Panc1 (cell line): ENCODE results near the gene RASGRP3. TPM values are rescaled to one million over a fixed set of nuclear protein-coding genes. Genes with fewer than 3 reads are reported as not detected.

ENCODE experiments used
- ATAC-seq: fragments of 200-7000 bp; cut with Tn5 transposase; 2 replicates; pipeline ENCODE4 v1.9.1; 2020; ENCODE audit warnings: mild to moderate bottlenecking, moderate library complexity
- BruUV-seq: library from RNA; stranded (reverse); fragments of 400-500 nt; replicated peaks from 2 replicates; lab custom pipeline; 2021; lab: Mats Ljungman, UMichigan
- CTCF ChIA-PET: fragments of 300-600 bp; sonication (Branson Sonifier 250); formaldehyde crosslinking; loops from one replicate; lab custom pipeline; 2022; ENCODE audit warnings: antibody characterized with exemption; lab: Charles Lee
- POLR2A ChIA-PET: fragments of 300-600 bp; sonication (Branson Sonifier 250); formaldehyde crosslinking; loops from one replicate; lab custom pipeline; 2022; ENCODE audit warnings: antibody characterized with exemption; lab: Charles Lee
- DNase-seq: peaks from one replicate; pipeline ENCODE4 v3.0.0-alpha.2; 2010; ENCODE audit warnings: low read depth, low spot score
- H3K27ac ChIP-seq: 2 replicates; pipeline ENCODE4 v1.5.1; 2011; ENCODE audit warnings: mild to moderate bottlenecking, low read length, inconsistent platforms
- H3K27me3 ChIP-seq: fragments of 200-500 bp; sonication (Bioruptor generic); 2 replicates; pipeline ENCODE4 v1.6.0; 2014; ENCODE audit warnings: low read length, inconsistent platforms; ENCODE audit not compliant: control insufficient read depth, insufficient read depth
- H3K36me3 ChIP-seq: fragments of 200-500 bp; sonication (Bioruptor generic); 2 replicates; pipeline ENCODE4 v1.5.1; 2014; ENCODE audit warnings: inconsistent platforms, mild to moderate bottlenecking, low read length, moderate library complexity; ENCODE audit not compliant: control insufficient read depth, insufficient read depth
- H3K4me1 ChIP-seq: 2 replicates; pipeline ENCODE4 v1.5.1; 2011; ENCODE audit warnings: inconsistent platforms, mild to moderate bottlenecking, low read length, moderate library complexity; ENCODE audit not compliant: control insufficient read depth, insufficient read depth
- H3K4me3 ChIP-seq, 2 experiments: 2 replicates each; pipeline ENCODE4 v1.5.1; 2011 to 2012; ENCODE audit warnings: low read depth in 2 of 2, low read length in 2 of 2, mild to moderate bottlenecking in 2 of 2, inconsistent platforms in 1 of 2, moderate library complexity in 1 of 2
- H3K9me3 ChIP-seq: fragments of 200-500 bp; sonication (Bioruptor generic); 2 replicates; pipeline ENCODE4 v1.5.1; 2014; ENCODE audit warnings: low read depth, mild to moderate bottlenecking, inconsistent platforms, low read length, moderate library complexity; ENCODE audit not compliant: control insufficient read depth, insufficient read depth
- CTCF ChIP-seq: fragments of 450-650 bp; IDR thresholded peaks from 2 replicates; pipeline ENCODE4 v1.5.1; 2017; ENCODE audit warnings: mild to moderate bottlenecking
- POLR2AphosphoS5 ChIP-seq: IDR thresholded peaks from 2 replicates; pipeline ENCODE4 v1.6.1; 2012; ENCODE audit warnings: mild to moderate bottlenecking, low read depth, low read length, moderate library complexity
- REST ChIP-seq, 2 experiments: IDR thresholded peaks; 2 replicates each; pipeline ENCODE4 v1.6.1; 2011 to 2012; ENCODE audit warnings: low read depth in 2 of 2, control low read depth in 1 of 2, low read length in 1 of 2, mild to moderate bottlenecking in 1 of 2, moderate library complexity in 1 of 2; ENCODE audit not compliant: insufficient read depth in 1 of 2
- SIN3A ChIP-seq: IDR thresholded peaks from 2 replicates; pipeline ENCODE4 v1.6.1; 2012; ENCODE audit warnings: low read depth, mild to moderate bottlenecking, low read length, moderate library complexity, borderline replicate concordance; ENCODE audit not compliant: insufficient read depth
- TCF7L2 ChIP-seq: IDR thresholded peaks from 2 replicates; pipeline ENCODE4 v1.6.1; 2011; ENCODE audit warnings: mild to moderate bottlenecking, low read depth, low read length, inconsistent platforms
- in situ Hi-C: cut with HindIII; loops from 2 replicates; pipeline ENCODE4 v1.10.0; 2016; ENCODE audit warnings: low sequenced_read_pairs, low pct_unique_long_range_greater_than_20kb
- intact Hi-C: fragments of 100-400 bp; cut with micrococcal nuclease; formaldehyde crosslinking; loops from one replicate; pipeline ENCODE4 v1.10.0; 2022; ENCODE audit not compliant: unreplicated experiment
- total RNA-seq: library from RNA; stranded (reverse); gene quantifications from one replicate; pipeline ENCODE4 v1.2.1, GENCODE V29; 2021; ENCODE audit not compliant: unreplicated experiment

Gene RASGRP3
- total RNA-seq, 1 experiment from 2014 or later = 2.6 TPM

GRCh38 chr2:33561872-33562271 is 85.4 kb downstream of the RASGRP3 start:
- in situ Hi-C loops = no loop called here

GRCh38 chr2:33570681-33571080 is 94.2 kb downstream of the RASGRP3 start:
- TF ChIP-seq REST (IDR thresholded peaks at IDR 0.05; ENCODE audit: insufficient read depth in 1 of 2, low read depth in 2 of 2, low read length in 1 of 2) = no peak
- TF ChIP-seq TCF7L2 = no peak
- no peak for TF ChIP-seq CTCF
- no peak for TF ChIP-seq POLR2AphosphoS5
- no peak for TF ChIP-seq SIN3A

More at GRCh38 chr2:33561872-33562271, 85.4 kb downstream of the RASGRP3 start:
- H3K4me3 ChIP-seq = no peak overlapping the region
- no peaks in the 10 kb centered on the region for H3K27me3 ChIP-seq
- H3K4me1 ChIP-seq = no peaks in the 10 kb centered on the region
- no peak overlapping the region for H3K27ac ChIP-seq
- ChIA-PET POLR2A (interaction anchor here (0.7 kb wide), 1 partner anchor 14 kb away, joined by 14 read pairs; no protein-coding TSS in a partner anchor), CTCF (no interaction called here)
- DNase-seq (no peak), ATAC-seq (no peak)
- intact Hi-C loops = no loop called here
- no peaks in the 10 kb centered on the region for H3K9me3 ChIP-seq
- H3K36me3 ChIP-seq = no peaks in the 10 kb centered on the region
- no TSS peak for BruUV-seq
- TF ChIP-seq SIN3A (no peak), POLR2AphosphoS5 (no peak), TCF7L2 (no peak), REST (IDR thresholded peaks at IDR 0.05; ENCODE audit: insufficient read depth in 1 of 2, low read depth in 2 of 2, low read length in 1 of 2) (no peak), CTCF (no peak)

More at GRCh38 chr2:33570681-33571080, 94.2 kb downstream of the RASGRP3 start:
- Histone ChIP-seq H3K36me3 (no peaks in the 10 kb centered on the region), H3K27me3 (no peaks in the 10 kb centered on the region), H3K27ac (no peak overlapping the region), H3K4me1 (no peaks in the 10 kb centered on the region), H3K9me3 (no peaks in the 10 kb centered on the region), H3K4me3 (no peak overlapping the region)
- BruUV-seq = no TSS peak
- POLR2A ChIA-PET = no interaction called here
- in situ Hi-C loops = no loop called here
- CTCF ChIA-PET = no interaction called here
- intact Hi-C loops = no loop called here
- ATAC-seq = no peak
- no peak for DNase-seq
